Cardiac muscle cell (in vitro differentiated cells and primary cell): ENCODE measurements around the gene SCGN. TPM values are rescaled to one million over a fixed set of nuclear protein-coding genes. Genes with fewer than 3 reads are reported as not detected.
A peak's percentile ranks its signal among the peaks of the same experiment; 100 is the strongest.

ENCODE experiments used
- DNase-seq, 2 donors: peaks; one replicate each; pipeline versions ENCODE4 v3.0.0 to v3.0.0-alpha.2; 2010 to 2017; ENCODE audit warnings: low read depth in 1 of 2, low spot score in 1 of 2
- H3K27ac ChIP-seq: fragments of 200-600 bp; sonication (generic); 2 replicates; pipeline ENCODE4 v1.5.1; 2016
- H3K27me3 ChIP-seq: fragments of 200-600 bp; sonication (generic); 2 replicates; pipeline ENCODE4 v1.6.0; 2016; ENCODE audit warnings: control low read depth
- H3K36me3 ChIP-seq: fragments of 200-600 bp; sonication (generic); 2 replicates; pipeline ENCODE4 v1.5.1; 2016; ENCODE audit warnings: control low read depth
- H3K4me1 ChIP-seq: fragments of 200-600 bp; sonication (generic); 2 replicates; pipeline ENCODE4 v1.8.1; 2017; ENCODE audit warnings: low read depth, mild to moderate bottlenecking, mixed run types
- H3K4me3 ChIP-seq: fragments of 200-600 bp; sonication (generic); 2 replicates; pipeline ENCODE4 v1.5.1; 2016; ENCODE audit warnings: mild to moderate bottlenecking
- H3K9me3 ChIP-seq: fragments of 200-600 bp; sonication (generic); 2 replicates; pipeline ENCODE4 v1.5.1; 2017; ENCODE audit warnings: low read depth, mild to moderate bottlenecking, control low read depth
- CTCF ChIP-seq: IDR thresholded peaks from 2 replicates; pipeline ENCODE4 v1.5.1; 2012; ENCODE audit warnings: low read depth, mild to moderate bottlenecking, low read length
- polyA plus RNA-seq: library from polyadenylated mRNA; unstranded; fragments of >200 nt; fragmentation: Nextera tagmentation; extraction: Ambion mirVana; gene quantifications from 2 replicates; pipeline ENCODE4 v1.2.1, GENCODE V29; 2016
- total RNA-seq: library from RNA; depleted of rRNA; stranded (reverse); fragments of >200 nt; gene quantifications from 2 replicates; pipeline ENCODE4 v1.2.3, GENCODE V29; 2016

Gene SCGN
- total and polyA plus RNA-seq, 2 experiments from 2014 or later = not detected

GRCh38 chr6:25671652-25672051, 19.6 kb downstream of the SCGN start:
- no peak for DNase-seq
- no peaks in the 10 kb centered on the region for H3K9me3 ChIP-seq
- no peaks in the 10 kb centered on the region for H3K4me1 ChIP-seq
- no peak overlapping the region for H3K27ac ChIP-seq
- H3K36me3 ChIP-seq = no peaks in the 10 kb centered on the region
- H3K27me3 ChIP-seq = peaks cover 7% of the 10 kb centered on the region
- no peak for TF ChIP-seq CTCF
- H3K4me3 ChIP-seq = no peak overlapping the region

- Histone ChIP-seq H3K9me3 (no peaks in the 10 kb centered on the region), H3K36me3 (no peaks in the 10 kb centered on the region), H3K4me3 (no peak overlapping the region), H3K27me3 (peaks cover 2% of the 10 kb centered on the region), H3K4me1 (no peaks in the 10 kb centered on the region), H3K27ac (no peak overlapping the region)
- DNase-seq = peak in 1 of 2 donors; percentile 17
- no peak for TF ChIP-seq CTCF
Observed at GRCh38 chr6:25675167-25675566, 23.2 kb downstream of the SCGN start.

DNA sequence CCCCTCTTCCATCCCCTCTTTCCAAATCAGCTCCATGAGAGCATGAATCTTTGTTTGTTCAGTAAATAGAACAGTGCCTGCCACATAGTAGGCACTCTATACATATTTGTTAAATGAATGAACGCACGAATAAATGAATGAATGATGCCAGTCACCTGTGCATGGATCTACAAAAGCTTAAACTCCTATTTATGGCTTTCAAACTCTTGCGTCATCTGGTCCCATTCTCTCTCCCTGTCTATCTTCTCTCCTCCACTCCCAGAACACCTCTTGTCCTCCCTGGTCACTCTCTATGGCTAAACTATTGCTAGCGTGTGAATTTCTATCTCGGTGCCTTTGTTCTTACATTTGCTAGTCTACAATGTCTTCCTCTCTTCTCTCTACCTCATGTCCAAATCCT, 24.8 kb downstream of the SCGN start:
- DNase-seq = no peak
- no peaks in the 10 kb centered on the region for H3K9me3 ChIP-seq
- no peaks in the 10 kb centered on the region for H3K27me3 ChIP-seq
- H3K36me3 ChIP-seq = no peaks in the 10 kb centered on the region
- H3K4me3 ChIP-seq = no peak overlapping the region
- no peak for TF ChIP-seq CTCF
- no peak overlapping the region for H3K27ac ChIP-seq
- H3K4me1 ChIP-seq = no peaks in the 10 kb centered on the region

GRCh38 chr6:25681848-25682247, 29.8 kb downstream of the SCGN start:
- H3K27me3 ChIP-seq = no peaks in the 10 kb centered on the region
- H3K4me3 ChIP-seq = no peak overlapping the region
- H3K9me3 ChIP-seq = no peaks in the 10 kb centered on the region
- H3K27ac ChIP-seq = no peak overlapping the region
- no peak for TF ChIP-seq CTCF
- H3K36me3 ChIP-seq = no peaks in the 10 kb centered on the region
- no peaks in the 10 kb centered on the region for H3K4me1 ChIP-seq
- no peak for DNase-seq

GRCh38 chr6:25682324-25682723, 30.3 kb downstream of the SCGN start:
- H3K27ac ChIP-seq = no peak overlapping the region
- H3K36me3 ChIP-seq = no peaks in the 10 kb centered on the region
- no peaks in the 10 kb centered on the region for H3K9me3 ChIP-seq
- H3K4me3 ChIP-seq = no peak overlapping the region
- no peaks in the 10 kb centered on the region for H3K4me1 ChIP-seq
- no peak for DNase-seq
- no peaks in the 10 kb centered on the region for H3K27me3 ChIP-seq
- TF ChIP-seq CTCF = no peak

DNA sequence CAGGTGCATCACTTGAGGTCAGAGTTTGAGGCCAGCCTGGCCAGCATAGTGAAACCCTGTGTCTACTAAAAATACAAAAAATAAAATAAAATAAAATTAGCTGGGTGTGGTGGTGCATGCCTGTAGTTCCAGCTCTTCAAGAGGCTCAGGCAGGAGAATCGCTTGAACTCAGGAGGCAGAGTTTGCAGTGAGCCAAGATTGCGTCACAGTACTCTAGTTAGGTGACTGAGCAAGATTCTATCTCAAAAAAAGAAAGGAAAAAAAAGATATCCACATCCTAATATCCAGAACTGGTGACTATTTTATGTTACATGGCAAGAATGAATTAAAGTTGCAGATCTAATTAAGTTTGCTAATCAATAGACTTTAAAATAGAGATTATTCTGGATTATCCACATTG, 32.5 kb downstream of the SCGN start:
- Histone ChIP-seq H3K9me3 (no peaks in the 10 kb centered on the region), H3K4me1 (no peaks in the 10 kb centered on the region), H3K27me3 (no peaks in the 10 kb centered on the region), H3K27ac (no peak overlapping the region), H3K4me3 (no peak overlapping the region), H3K36me3 (no peaks in the 10 kb centered on the region)
- no peak for TF ChIP-seq CTCF
- DNase-seq = no peak
